Fibroblast of skin of left biceps (primary cell): Measurements from ENCODE around the gene MAEA.
"Not testable (repeated sequence)": the region's sequence is repeated elsewhere in the genome, so short reads cannot be mapped to it uniquely, and the experiment has no call there.

ENCODE experiments used
- DNase-seq, 2 experiments: peaks; one replicate each; pipeline ENCODE4 v3.0.0-alpha.2; 2013; ENCODE audit warnings: low read depth in 2 of 2

MAEA gene

GRCh38 chr4:1279253-1279652, 10.4 kb upstream of the MAEA start:
- no peak for DNase-seq

DNA sequence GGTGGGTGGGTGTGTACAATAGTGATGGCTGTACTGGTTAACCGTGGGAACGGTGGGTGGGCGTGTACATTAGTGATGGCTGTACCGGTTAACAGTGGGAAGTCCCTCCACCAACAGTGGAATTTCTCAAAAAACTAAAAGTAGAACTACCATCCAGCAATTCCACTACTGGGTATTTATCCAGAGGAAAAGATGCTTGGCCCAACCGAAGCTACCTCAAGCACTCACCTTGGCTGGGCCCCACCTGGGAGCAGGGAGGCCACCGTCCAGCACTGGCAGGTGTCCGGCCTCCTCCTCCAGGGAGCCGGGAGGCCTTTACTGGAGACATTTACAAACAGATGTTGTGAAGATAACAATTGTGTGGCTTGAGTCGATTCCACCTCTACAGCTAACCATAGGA, 6.0 kb upstream of the MAEA start:
- no peak for DNase-seq

- no peak for DNase-seq
Measured at GRCh38 chr4:1285151-1285789, 4.4 kb upstream of the MAEA start.

DNA sequence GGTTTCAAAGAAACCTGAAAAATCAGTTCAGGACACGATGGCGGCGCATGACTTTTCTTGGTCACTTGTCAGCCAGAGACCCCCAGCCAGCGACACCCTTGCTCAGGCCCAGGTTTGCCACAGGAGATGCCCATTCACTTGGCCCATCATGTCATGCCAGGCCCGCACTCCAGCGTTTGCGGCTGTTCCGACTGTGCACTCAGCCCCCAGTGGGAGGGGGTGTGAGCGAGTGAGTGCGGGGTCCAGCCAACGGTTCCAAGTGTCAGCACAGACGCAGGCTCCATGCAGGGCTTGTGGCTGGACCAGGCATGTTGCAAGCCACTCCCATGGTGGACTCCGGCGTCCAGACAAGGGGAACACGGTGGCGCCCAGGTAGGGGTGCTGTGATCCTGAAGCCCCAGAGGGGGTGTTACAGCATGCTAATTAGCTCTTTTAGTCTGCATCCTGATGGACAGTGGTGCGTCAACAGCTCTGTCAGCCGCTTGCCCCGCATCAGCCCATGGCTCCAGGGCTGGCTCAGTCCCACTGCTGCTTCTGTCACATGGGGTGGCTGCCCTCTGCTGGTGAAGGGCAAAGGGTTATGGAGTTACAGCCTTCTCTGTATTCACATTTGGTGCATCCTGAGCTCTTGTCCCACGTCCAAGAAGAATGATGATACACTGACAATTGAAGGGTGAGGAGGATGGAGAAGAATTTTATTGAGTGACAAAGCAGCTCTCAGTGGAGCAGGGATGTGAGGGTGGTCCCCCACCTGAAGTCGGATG, 3.7 kb upstream of the MAEA start:
- DNase-seq, result no peak

DNA sequence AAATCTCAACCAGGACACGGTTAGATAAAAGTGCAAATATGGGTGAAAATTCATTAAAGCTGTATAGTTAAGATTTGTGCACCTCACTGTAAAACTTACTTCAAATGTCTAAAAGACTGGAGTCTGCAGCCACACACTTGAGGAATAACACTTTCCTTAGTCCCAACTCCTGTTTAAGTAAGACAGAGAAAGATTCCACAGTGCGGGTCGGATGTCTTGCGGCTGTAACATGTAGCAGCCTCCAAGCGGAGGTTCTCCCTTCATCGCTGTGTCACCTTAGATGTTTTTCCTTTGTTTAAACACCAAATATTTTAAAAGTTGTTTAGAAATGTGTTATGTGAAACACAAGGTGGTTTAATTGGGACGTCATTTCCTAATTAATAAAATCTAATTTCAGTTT, 905 bp upstream of the MAEA start:
- DNase-seq, result no peak

DNA sequence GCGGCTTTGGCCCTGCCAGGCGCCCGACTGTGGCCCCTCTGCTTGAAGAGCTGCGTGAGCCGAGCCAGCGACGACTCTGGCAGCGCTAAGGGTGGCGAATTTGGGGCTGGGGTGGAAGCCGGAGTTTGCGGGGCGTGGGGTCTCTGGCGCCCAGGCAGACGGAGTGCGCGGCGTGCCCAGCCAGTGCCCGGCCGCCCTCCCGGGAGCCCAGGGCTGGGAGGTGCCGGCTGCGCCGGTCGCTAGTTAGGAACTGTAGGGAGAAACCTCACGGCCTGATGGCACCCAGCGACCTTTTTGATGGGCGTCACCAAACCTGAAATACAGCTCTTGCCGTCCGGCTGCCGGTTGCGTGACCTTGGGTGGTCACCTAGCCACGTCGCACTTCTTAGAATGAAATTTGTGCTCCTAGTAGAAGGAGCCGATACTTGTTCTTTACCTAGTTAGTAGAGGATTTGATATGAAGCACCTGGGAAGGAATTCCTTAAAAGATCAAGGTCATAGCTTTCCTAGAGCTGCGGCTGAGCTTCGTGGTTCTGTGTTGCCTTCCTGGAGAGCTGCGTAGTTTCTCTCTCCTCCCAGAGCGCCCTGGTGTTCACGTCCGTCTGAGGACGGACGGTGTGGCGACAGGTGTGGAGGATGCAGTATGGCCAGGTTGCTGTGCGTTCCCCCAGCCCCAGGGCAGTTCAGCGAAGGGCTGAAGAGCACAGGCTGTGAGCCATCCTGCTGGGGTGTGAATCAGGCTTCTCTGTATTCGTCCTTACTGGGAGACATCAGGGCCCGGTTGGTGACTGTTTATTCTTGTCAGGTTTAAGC, 680 bp downstream of the MAEA start:
- DNase-seq, result no peak

- no peak for DNase-seq
Measured at GRCh38 chr4:1291091-1291490, 1.4 kb downstream of the MAEA start.

DNA sequence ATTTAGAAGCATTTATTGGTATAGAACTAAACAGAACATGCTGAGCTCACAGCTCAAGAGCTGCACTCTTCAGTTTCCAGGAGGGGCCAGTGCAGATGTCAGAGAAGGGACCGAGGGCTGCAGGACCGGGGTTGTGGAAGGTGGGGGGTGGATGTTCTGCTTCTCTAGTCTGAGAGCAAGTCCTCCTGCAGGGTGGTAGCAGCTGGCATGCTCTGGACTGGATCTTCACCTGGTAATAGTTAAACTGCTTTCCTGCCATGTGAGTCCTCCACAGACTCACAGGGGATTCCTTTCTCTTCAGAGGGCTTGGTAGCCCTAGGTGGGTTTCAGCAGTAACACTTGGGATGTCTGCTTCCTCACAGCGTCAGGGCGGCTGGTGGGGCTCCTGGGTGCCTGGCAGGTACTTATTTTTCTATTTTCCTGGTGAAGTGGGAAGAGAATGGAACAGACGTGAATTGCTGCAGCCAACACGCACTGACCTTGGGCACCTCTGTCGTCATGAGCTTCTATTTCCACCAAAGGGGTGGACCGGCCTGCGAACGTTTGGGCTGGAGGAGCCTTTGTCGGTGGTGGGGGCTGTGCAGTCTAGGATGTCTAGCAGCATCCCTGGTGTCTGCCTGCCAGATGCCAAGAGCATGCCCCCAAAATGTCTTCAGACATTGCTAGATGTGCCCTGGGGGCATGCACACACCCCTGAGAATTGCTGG, 2.5 kb downstream of the MAEA start:
- DNase-seq, result no peak

GRCh38 chr4:1292703-1293011, 3.0 kb downstream of the MAEA start:
- not testable (repeated sequence) for DNase-seq

DNA sequence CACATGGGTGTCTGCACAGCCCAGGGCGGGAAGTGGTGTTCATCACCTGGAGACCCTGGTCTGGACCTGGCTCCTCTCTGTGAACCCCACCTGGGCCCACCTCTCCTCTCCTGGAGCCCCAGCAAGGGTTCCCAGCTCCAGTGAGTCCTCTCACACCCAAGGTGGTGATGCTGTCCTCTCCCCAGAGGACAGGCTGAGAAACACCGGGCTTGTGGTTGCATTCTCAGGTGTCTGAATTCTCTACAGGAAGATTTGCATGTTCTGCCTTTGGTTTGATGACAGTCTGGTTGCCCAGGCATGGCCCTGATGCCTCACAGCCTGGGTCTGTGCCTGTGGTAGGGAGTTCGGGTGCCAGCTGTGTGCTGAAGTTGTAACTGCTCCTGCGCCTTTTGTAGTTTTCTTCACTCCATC, 3.8 kb downstream of the MAEA start:
- no peak for DNase-seq

- no peak for DNase-seq
Measured at GRCh38 chr4:1293991-1294390, 4.3 kb downstream of the MAEA start.

DNA sequence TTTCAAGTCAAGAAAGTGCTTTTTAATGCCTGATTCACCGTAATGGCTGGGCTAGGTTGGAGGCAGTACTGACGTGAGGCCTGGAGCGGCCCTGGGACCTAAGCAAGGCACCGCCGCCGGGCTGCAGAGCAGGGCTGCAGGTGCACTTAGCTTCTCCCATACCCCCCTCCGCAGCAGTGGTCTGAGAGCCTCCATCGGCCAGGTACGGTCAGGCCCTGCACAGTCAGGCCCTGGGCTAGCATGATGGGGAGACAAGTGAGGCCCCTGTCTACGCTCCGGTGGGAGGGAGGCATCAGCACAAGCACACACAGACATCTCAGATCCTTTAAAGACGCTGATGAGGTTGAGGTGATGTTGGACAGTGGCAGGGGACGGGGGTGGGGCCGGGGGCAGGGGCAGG, 4.7 kb downstream of the MAEA start:
- no peak for DNase-seq

DNA sequence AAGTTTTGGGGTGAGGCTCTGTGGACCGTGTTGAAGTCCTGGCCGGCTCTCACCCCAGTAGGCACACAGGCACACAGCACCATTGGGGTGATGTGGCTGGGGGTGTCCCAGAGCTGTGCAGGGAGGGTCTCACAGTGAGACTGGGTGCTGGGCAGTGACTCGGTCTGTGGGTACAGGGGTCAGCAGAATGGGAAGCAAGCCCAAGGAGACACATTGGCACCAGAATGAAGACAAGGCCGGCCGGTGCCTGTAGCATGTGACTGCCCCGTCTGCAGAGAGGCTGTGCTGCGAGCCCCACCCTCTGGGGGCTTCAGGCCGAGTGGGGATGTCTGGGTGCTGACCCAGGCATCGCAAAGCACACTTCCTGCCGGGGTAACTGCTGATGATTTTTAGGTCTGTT, 5.2 kb downstream of the MAEA start:
- no peak for DNase-seq

DNA sequence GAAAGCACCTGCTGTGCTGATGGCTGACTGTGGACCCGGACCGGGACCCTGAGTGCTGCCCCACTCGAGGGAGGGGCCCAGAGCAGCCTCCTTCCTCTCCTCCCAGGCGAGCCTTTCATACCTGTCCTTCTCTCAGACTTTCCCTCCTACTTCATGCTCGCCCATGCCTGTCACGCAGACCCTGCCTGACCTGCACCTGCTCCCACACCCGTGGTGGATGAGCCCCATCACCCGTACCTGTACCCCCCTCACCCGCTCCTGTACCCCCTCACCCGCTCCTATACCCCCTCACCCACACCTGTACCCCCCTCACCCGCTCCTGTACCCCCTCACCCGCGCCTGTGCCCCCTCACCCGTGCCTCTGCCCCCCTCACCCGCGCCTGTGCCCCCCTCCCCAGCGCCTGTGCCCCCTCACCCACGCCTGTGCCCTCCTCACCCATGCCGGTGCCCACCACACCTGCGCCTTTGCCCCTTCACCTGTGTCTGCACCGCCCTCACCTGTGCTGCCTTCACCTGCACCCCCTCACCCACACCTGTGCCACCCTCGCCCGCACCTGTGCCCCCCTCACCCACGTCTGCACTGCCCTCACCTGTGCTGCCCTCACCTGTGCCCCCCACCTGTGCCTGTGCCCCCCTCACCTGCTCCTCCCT, 5.8 kb downstream of the MAEA start:
- DNase-seq, result no peak

DNA sequence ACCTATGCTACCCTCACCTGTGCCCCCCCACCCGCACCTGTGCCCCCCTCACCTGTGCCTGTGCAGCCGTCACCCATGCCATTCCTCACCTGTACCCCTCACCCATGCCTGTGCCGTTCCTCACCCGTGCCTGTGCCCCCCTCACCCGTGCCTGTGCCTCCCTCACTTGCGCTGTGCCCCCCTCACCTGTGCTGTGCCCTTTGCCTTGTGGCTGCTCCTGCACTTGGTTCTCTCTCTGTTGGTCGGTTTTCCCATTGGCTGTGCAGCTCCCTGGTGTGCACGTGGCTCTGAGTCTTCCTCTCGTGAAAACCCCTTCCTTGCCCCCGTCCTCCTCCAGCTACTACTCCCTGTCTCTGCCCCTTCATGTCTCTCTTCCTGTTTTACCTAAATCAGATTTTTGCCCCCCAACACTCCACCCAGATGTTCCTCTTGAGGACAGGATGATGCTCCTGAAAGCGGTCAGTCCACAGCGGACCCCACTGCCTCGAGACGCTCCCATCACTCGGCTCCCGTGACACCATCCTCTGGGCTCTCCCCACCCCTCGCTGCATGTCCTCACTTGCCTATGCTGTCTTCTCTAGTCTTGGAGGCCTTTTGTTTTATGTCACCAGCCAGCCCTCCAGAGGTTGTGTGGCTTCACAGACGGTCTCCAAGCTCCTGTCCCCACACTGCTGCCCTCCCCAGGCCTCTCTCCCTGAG, 6.8 kb downstream of the MAEA start:
- DNase-seq, result no peak

- no peak for DNase-seq
Measured at GRCh38 chr4:1297023-1297395, 7.3 kb downstream of the MAEA start.

- no peak for DNase-seq
Measured at GRCh38 chr4:1297456-1298325, 8.0 kb downstream of the MAEA start.

- no peak for DNase-seq
Measured at GRCh38 chr4:1298461-1298860, 8.8 kb downstream of the MAEA start.

- no peak for DNase-seq
Measured at GRCh38 chr4:1299301-1299860, 9.7 kb downstream of the MAEA start.
